Testis (tissue), 3 donors: ENCODE results near the gene DCDC2. TPM values are rescaled to one million over a fixed set of nuclear protein-coding genes. Genes with fewer than 3 reads are reported as not detected.
"Not testable (repeated sequence)": the region's sequence is repeated elsewhere in the genome, so short reads cannot be mapped to it uniquely, and the experiment has no call there.

Experiments used
- DNase-seq: peaks from one replicate; pipeline ENCODE4 v3.0.0-alpha.2; 2019
- H3K27ac ChIP-seq, 2 donors: fragments of 200-600 bp; sonication (generic); one replicate each; pipeline ENCODE4 v1.5.1; 2019
- H3K27me3 ChIP-seq: fragments of 200-600 bp; sonication (generic); one replicate; pipeline ENCODE4 v1.5.1; 2019
- H3K36me3 ChIP-seq: fragments of 200-600 bp; sonication (generic); one replicate; pipeline ENCODE4 v1.5.1; 2017; ENCODE audit warnings: low read depth; ENCODE audit errors: missing control alignments
- H3K4me1 ChIP-seq: fragments of 200-600 bp; sonication (generic); one replicate; pipeline ENCODE4 v1.5.1; 2019
- H3K4me3 ChIP-seq, 2 donors: fragments of 200-600 bp; sonication (generic); one replicate each; pipeline ENCODE4 v1.5.1; 2017 to 2019
- H3K9me3 ChIP-seq: fragments of 200-600 bp; sonication (generic); one replicate; pipeline ENCODE4 v1.5.1; 2017
- CTCF ChIP-seq, 3 experiments: fragments of 450-650 bp in 2 of 3; fragments of 200-600 bp in 1 of 3; sonication (generic) in 1 of 3; IDR thresholded peaks; one replicate each; pipeline ENCODE4 v1.5.1; 2016 to 2019; ENCODE audit warnings: antibody characterized with exemption in 3 of 3, mild to moderate bottlenecking in 2 of 3, moderate library complexity in 1 of 3
- POLR2A ChIP-seq: fragments of 450-650 bp; IDR thresholded peaks from one replicate; pipeline ENCODE4 v1.6.1; 2017; ENCODE audit warnings: antibody characterized with exemption, mild to moderate bottlenecking, moderate library complexity
- WGBS, 2 donors: methylation state at CpG; one replicate each; pipeline ENCODE4 v1.1.5; 2018; 5-methylcytosine and 5-hydroxymethylcytosine counted together
- intact Hi-C: fragments of 100-400 bp; cut with DNase I; formaldehyde crosslinking; loops from one replicate; pipeline ENCODE4 v1.15.1; 2023; ENCODE audit warnings: low total_unique reads
- polyA plus RNA-seq: library from polyadenylated mRNA; stranded (reverse); fragments of 350-450 nt; fragmentation: Illumina TruSeq; extraction: RNeasy Lipid Tissue Mini Kit (QIAGEN cat#74804); gene quantifications from one replicate; pipeline ENCODE4 v1.2.3, GENCODE V29; 2014; ENCODE audit warnings: low read depth, low replicate concordance; ENCODE audit not compliant: insufficient read depth
- total RNA-seq, 2 donors: library from RNA; depleted of rRNA; stranded (reverse); fragments of >200 nt; gene quantifications; one replicate each; pipeline ENCODE4 v1.2.3, GENCODE V29; 2016

Gene DCDC2
- total and polyA plus RNA-seq, 3 donors from 2014 or later = 2.4 to 11.1 (median 3.0) TPM

GRCh38 chr6:24321538-24322162 lies 36.2 kb downstream of the DCDC2 start:
- no peaks in the 10 kb centered on the region for H3K4me1 ChIP-seq
- intact Hi-C loops = no loop called here
- H3K36me3 ChIP-seq = no peaks in the 10 kb centered on the region
- H3K4me3 ChIP-seq = no peak overlapping the region
- WGBS, 2 donors = 34 to 35% methylated on average over 5 of the region's 5 CpGs
- no peak for DNase-seq
- H3K9me3 ChIP-seq = no peaks in the 10 kb centered on the region
- H3K27me3 ChIP-seq = no peaks in the 10 kb centered on the region
- no peak overlapping the region for H3K27ac ChIP-seq
- TF ChIP-seq CTCF (IDR thresholded peaks at IDR 0.05) = no peak
- no peak for TF ChIP-seq POLR2A

GRCh38 chr6:24313251-24314141 lies 44.4 kb downstream of the DCDC2 start:
- no peak for TF ChIP-seq CTCF (IDR thresholded peaks at IDR 0.05)
- TF ChIP-seq POLR2A = no peak
- H3K9me3 ChIP-seq = no peaks in the 10 kb centered on the region
- 40 to 48% methylated on average over 6 of the region's 6 CpGs for WGBS, 2 donors

GRCh38 chr6:24311775-24312174 lies 46.1 kb downstream of the DCDC2 start:
- H3K27ac ChIP-seq, H3K4me1 ChIP-seq, DNase-seq, H3K4me3 ChIP-seq, H3K27me3 ChIP-seq, H3K36me3 ChIP-seq, H3K9me3 ChIP-seq, intact Hi-C loops: not testable (repeated sequence)
- 89 to 92% methylated on average over 4 of the region's 4 CpGs for WGBS, 2 donors

More at GRCh38 chr6:24313251-24314141, 44.4 kb downstream of the DCDC2 start:
- Histone ChIP-seq H3K4me3 (no peak overlapping the region), H3K27me3 (no peaks in the 10 kb centered on the region), H3K4me1 (no peaks in the 10 kb centered on the region), H3K36me3 (no peaks in the 10 kb centered on the region), H3K27ac (no peak overlapping the region)
- intact Hi-C loops = no loop called here
- no peak for DNase-seq

GRCh38 chr6:24307881-24308280 lies 50.0 kb downstream of the DCDC2 start:
- no peaks in the 10 kb centered on the region for H3K9me3 ChIP-seq
- TF ChIP-seq POLR2A (no peak), CTCF (IDR thresholded peaks at IDR 0.05) (no peak)
- DNase-seq = no peak
- no peaks in the 10 kb centered on the region for H3K27me3 ChIP-seq
- no peak overlapping the region for H3K27ac ChIP-seq
- no peaks in the 10 kb centered on the region for H3K36me3 ChIP-seq
- intact Hi-C loops = no loop called here
- H3K4me1 ChIP-seq = no peaks in the 10 kb centered on the region
- 43 to 47% methylated on average over 1 of the region's 1 CpG for WGBS, 2 donors
- no peak overlapping the region for H3K4me3 ChIP-seq

GRCh38 chr6:24306936-24307335 lies 50.9 kb downstream of the DCDC2 start:
- WGBS, 2 donors = 68 to 69% methylated on average over 1 of the region's 1 CpG
- no peak overlapping the region for H3K27ac ChIP-seq
- no peaks in the 10 kb centered on the region for H3K36me3 ChIP-seq
- no peak overlapping the region for H3K4me3 ChIP-seq
- no peaks in the 10 kb centered on the region for H3K9me3 ChIP-seq
- no peaks in the 10 kb centered on the region for H3K4me1 ChIP-seq
- no peak for DNase-seq
- TF ChIP-seq POLR2A (no peak), CTCF (IDR thresholded peaks at IDR 0.05) (no peak)
- H3K27me3 ChIP-seq = no peaks in the 10 kb centered on the region
- intact Hi-C loops = no loop called here
